GM18505 (cell line): Measurements from ENCODE around the gene RTN3.
"Not testable (repeated sequence)": the region's sequence is repeated elsewhere in the genome, so short reads cannot be mapped to it uniquely, and the experiment has no call there.

ENCODE experiments used
- ATAC-seq: cut with Tn5 transposase; IDR thresholded peaks from one replicate; pipeline ENCODE4 v1.9.1; 2021; ENCODE audit not compliant: unreplicated experiment
- POLR2A ChIP-seq: IDR thresholded peaks from 4 replicates; pipeline ENCODE4 v1.6.1; 2011; ENCODE audit warnings: borderline replicate concordance; ENCODE audit not compliant: insufficient read depth, insufficient read length; ENCODE audit errors: extremely low read depth

Gene RTN3

GRCh38 chr11:63670433-63671321 lies 10.6 kb upstream of the RTN3 start:
- ATAC-seq = peak; percentile 31
- no peak for TF ChIP-seq POLR2A

GRCh38 chr11:63671322-63672155 lies 9.8 kb upstream of the RTN3 start, which contains the start of gene ATL3:
ATL3 (minus strand) TSS chr11:63671376; CDS start chr11:63671335, 41 bp downstream.
- peak; percentile 56 for TF ChIP-seq POLR2A
- ATAC-seq = peak; percentile 83

DNA sequence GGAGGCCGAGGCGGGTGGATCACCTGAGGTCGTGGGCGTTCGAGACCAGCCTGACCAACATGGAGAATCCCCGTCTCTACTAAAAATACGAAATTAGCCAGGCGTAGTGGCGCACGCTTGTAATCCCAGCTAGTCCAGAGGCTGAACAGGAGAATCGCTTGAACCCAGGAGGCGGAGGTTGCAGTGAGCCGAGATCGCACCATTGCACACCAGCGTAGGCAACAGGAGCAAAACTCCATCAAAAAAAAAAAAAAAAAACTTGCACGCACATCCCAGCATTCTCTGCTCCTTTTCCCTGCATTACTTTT lies 9.2 kb upstream of the RTN3 start:
- TF ChIP-seq POLR2A = no peak
- no peak for ATAC-seq

DNA sequence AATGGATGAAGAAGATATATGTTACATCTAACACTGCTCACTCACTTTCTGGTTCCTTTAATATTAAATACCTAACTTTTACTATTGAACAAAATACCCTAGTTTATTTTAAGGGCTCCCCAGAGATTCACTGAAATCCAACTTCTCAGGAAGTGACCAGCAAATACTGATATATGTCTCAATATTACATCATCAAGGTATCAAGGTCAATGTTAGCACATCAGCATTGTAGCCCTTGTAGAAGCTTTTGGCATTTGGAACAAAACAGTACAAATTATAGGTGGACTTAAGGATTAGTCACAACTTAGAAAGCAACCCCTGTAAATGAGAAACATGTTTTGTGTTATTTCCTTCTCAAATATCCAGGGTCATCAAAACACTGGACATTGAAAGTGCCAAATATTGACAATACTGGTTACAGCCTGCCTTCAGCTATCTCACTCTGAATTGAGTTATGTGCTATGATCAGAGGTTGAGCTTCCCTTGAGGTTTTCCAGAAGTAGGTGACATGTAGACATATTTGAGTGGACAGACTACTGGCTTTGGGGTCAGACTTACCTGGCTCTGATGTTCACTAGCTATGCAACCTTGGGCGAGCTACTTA lies 8.3 kb upstream of the RTN3 start:
- no peak for ATAC-seq
- no peak for TF ChIP-seq POLR2A

GRCh38 chr11:63673579-63673978 lies 7.7 kb upstream of the RTN3 start:
- no peak for TF ChIP-seq POLR2A
- ATAC-seq = no peak

DNA sequence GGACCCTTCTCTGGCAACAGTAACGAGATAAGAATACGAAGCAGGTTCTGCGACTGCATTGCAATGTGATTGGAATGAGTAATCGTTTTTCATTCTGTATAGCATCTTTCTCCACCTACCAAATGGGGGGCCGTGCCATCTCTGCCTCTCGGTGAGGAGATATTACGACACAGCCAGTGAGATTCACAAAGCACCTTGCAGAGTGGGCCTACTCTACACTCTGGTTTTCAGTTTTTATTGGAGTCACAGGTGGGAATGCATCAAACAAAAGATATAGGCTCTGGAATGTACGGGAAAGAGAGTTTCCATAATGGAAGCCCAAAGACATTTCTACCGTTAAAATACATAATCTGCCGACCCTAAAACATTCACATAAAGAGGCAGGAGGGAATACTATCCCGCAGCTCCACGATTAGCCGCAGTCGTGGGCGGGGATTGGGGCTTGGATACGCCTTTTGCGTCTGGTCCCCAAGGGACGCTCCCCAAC lies 423 bp upstream of the RTN3 start:
- ATAC-seq = no peak
- TF ChIP-seq POLR2A = no peak

DNA sequence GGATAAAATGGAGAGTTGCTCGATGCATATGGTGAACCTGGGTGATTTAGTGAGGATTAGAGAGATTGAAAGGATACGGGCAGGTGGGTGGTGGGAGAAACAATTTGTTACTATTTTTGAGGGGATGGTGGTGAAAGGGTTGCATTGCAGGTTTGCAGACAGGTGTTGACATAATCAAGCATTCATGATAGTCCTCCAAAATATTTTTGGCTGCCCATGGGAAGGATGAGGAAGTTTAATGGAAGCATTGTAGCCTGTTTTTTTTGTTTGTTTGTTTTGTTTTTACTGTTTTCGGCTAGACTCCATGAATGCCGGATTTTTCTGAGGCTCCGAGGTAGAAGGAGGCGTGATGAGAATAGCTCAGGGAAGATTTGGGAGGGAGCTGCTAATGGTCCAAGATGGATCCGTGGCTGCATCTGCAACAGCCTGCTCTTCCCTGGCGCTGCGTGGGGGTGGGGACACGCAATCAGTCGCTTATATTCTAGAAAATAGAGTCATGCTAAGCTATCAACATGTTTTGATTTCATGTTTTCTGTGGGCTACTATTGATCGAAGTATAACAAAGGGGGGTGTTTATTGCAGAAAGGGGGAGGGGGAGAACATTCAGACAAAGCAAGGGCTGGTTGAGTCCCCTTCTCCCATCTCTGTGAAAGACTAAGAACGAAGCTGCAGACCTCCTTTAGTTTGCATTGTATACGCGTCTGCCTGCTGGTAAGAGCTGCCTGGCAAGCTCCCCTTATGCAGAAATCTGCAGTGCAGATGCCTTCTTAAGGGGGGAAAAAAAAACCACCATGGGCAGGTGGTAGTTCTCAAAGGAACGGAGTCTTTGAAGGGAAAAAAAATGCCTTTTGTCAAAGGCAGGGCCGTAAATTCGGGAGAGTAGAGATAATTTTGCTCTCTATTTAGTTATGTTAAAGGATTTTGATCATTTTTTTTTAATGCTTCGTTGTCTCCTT lies 1.0 kb downstream of the RTN3 start:
- TF ChIP-seq POLR2A = no peak
- peak; percentile 7 for ATAC-seq

GRCh38 chr11:63683133-63683991 lies 2.1 kb downstream of the RTN3 start:
- no peak for ATAC-seq
- TF ChIP-seq POLR2A = no peak

DNA sequence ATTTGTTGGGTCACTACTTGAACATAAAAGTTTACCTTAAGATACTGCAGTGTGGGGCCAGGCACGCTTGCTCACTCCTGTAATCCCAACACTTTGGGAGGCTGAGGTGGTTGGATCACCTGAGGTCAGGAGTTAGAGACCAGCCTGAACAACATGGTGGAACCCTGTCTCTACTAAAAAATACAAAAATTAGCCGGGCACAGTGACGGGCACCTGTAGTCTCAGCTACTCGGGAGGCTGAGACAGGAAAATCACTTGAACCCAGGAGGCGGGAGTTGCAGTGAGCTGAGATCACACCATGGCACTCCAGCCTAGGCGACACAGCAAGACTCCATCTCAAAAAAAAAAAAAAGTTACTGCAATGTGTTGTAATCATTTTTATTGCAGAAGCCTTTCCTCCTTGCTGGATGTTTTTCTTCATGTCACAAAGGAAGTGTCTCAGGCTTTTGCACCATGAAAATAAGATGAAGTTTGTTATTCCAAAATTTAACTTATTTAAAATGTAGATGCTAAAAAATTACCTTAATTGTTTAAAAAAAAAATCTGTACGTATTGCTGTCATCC lies 3.9 kb downstream of the RTN3 start:
- not testable (repeated sequence) for ATAC-seq

GRCh38 chr11:63686926-63687325 lies 5.6 kb downstream of the RTN3 start:
- no peak for ATAC-seq
- no peak for TF ChIP-seq POLR2A

GRCh38 chr11:63687845-63688244 lies 6.5 kb downstream of the RTN3 start:
- TF ChIP-seq POLR2A = no peak
- no peak for ATAC-seq

GRCh38 chr11:63694596-63694995 lies 13.3 kb downstream of the RTN3 start:
- no peak for ATAC-seq
- TF ChIP-seq POLR2A = no peak
